ENCODE data around the gene SLC6A17. TPM values are rescaled to one million over a fixed set of nuclear protein-coding genes. Genes with fewer than 3 reads are reported as not detected.

The SLC6A17 gene
- total RNA-seq = 13.9 TPM

- peak; percentile 67 for DNase-seq
Observed at GRCh38 chr1:110150330-110151174, at the start of gene SLC6A17. Gene SLC6A17, plus strand, starts transcription at chr1:110150494. Its CDS starts 16,436 bp downstream, at chr1:110166930.

- no peak for DNase-seq
Observed at GRCh38 chr1:110102081-110102480, 48.2 kb upstream of the SLC6A17 start.

GRCh38 chr1:110106013-110106941, 44.0 kb upstream of the SLC6A17 start:
- peak; percentile 43 for DNase-seq

GRCh38 chr1:110107867-110108469, 42.3 kb upstream of the SLC6A17 start:
- DNase-seq = no peak

GRCh38 chr1:110111081-110111480, 39.2 kb upstream of the SLC6A17 start:
- no peak for DNase-seq

GRCh38 chr1:110112143-110112542, 38.2 kb upstream of the SLC6A17 start, which contains the start of gene UBL4B:
Gene UBL4B, plus strand, starts transcription at chr1:110112443. Its CDS starts 92 bp downstream, at chr1:110112535.
- DNase-seq = no peak

- no peak for DNase-seq
Observed at GRCh38 chr1:110112656-110113055, 37.6 kb upstream of the SLC6A17 start.

- no peak for DNase-seq
Observed at GRCh38 chr1:110113551-110113950, 36.7 kb upstream of the SLC6A17 start.

- DNase-seq = no peak
Observed at GRCh38 chr1:110114173-110114572, 36.1 kb upstream of the SLC6A17 start.

GRCh38 chr1:110114784-110115183, 35.5 kb upstream of the SLC6A17 start:
- no peak for DNase-seq

- DNase-seq = no peak
Observed at GRCh38 chr1:110118636-110119396, 31.5 kb upstream of the SLC6A17 start.

GRCh38 chr1:110119843-110120242, 30.5 kb upstream of the SLC6A17 start:
- no peak for DNase-seq

- no peak for DNase-seq
Observed at GRCh38 chr1:110120960-110121561, 29.2 kb upstream of the SLC6A17 start.

- no peak for DNase-seq
Observed at GRCh38 chr1:110123224-110123623, 27.1 kb upstream of the SLC6A17 start.

GRCh38 chr1:110125810-110126209, 24.5 kb upstream of the SLC6A17 start:
- no peak for DNase-seq

- DNase-seq = peak; percentile 66
Observed at GRCh38 chr1:110130113-110130591, 20.1 kb upstream of the SLC6A17 start.

GRCh38 chr1:110130989-110131388, 19.3 kb upstream of the SLC6A17 start:
- no peak for DNase-seq

GRCh38 chr1:110132682-110133081, 17.6 kb upstream of the SLC6A17 start:
- DNase-seq = no peak

- DNase-seq = peak; percentile 52
Observed at GRCh38 chr1:110133436-110133835, 16.9 kb upstream of the SLC6A17 start.

- DNase-seq = no peak
Observed at GRCh38 chr1:110134050-110134595, 16.2 kb upstream of the SLC6A17 start.

GRCh38 chr1:110135246-110135645, 15.0 kb upstream of the SLC6A17 start:
- DNase-seq = no peak

Data from occipital lobe (tissue), 2 donors.